SK-N-SH treated with all-trans-retinoic acid at 6 μM for 48 hours (cell line): ENCODE results near the gene RAD51B.

Experiments used
- ATAC-seq: fragments of 200-7000 bp; cut with Tn5 transposase; 3 replicates; pipeline ENCODE4 v1.9.1; 2020; ENCODE audit warnings: mild to moderate bottlenecking, moderate library complexity
- ARNTL ChIP-seq: fragments of 450-650 bp; formaldehyde crosslinking; IDR thresholded peaks from 2 replicates; pipeline ENCODE4 v1.5.0; 2020; ENCODE audit warnings: low read depth, mild to moderate bottlenecking, moderate library complexity, borderline replicate concordance
- BACH2 ChIP-seq: fragments of 250-450 bp; sonication (Bioruptor Pico); IDR thresholded peaks from 2 replicates; pipeline ENCODE4 v1.9.0; 2021; ENCODE audit warnings: mild to moderate bottlenecking, borderline replicate concordance
- CREB5 ChIP-seq: fragments of 250-450 bp; sonication (Bioruptor Pico); IDR thresholded peaks from 2 replicates; pipeline ENCODE4 v1.5.1; 2020; ENCODE audit warnings: low read depth, mild to moderate bottlenecking, moderate library complexity
- CSDC2 ChIP-seq: fragments of 250-450 bp; sonication (Bioruptor Pico); IDR thresholded peaks from 2 replicates; pipeline ENCODE4 v1.5.0; 2020; ENCODE audit warnings: mild to moderate bottlenecking, moderate library complexity
- CSRNP3 ChIP-seq: fragments of 250-450 bp; sonication (Bioruptor Pico); IDR thresholded peaks from 2 replicates; pipeline ENCODE4 v1.5.1; 2021; ENCODE audit warnings: mild to moderate bottlenecking, moderate library complexity
- ESRRG ChIP-seq: fragments of 250-450 bp; sonication (Bioruptor Pico); IDR thresholded peaks from 2 replicates; pipeline ENCODE4 v1.6.1; 2021; ENCODE audit warnings: mild to moderate bottlenecking
- GLIS3 ChIP-seq: fragments of 250-450 bp; sonication (Bioruptor Pico); IDR thresholded peaks from 2 replicates; pipeline ENCODE4 v1.5.0; 2020; ENCODE audit warnings: mild to moderate bottlenecking, moderate library complexity
- ISL1 ChIP-seq: fragments of 250-450 bp; sonication (Bioruptor Pico); IDR thresholded peaks from 2 replicates; pipeline ENCODE4 v2.1.2; 2022; ENCODE audit warnings: mild to moderate bottlenecking, moderate library complexity
- PATZ1 ChIP-seq: fragments of 250-450 bp; sonication (Bioruptor Pico); IDR thresholded peaks from 2 replicates; pipeline ENCODE4 v1.8.0; 2020; ENCODE audit warnings: mild to moderate bottlenecking, moderate library complexity, borderline replicate concordance
- POU6F1 ChIP-seq: fragments of 250-450 bp; sonication (Bioruptor Pico); IDR thresholded peaks from 2 replicates; pipeline ENCODE4 v1.8.0; 2021; ENCODE audit warnings: low read depth, mild to moderate bottlenecking, moderate library complexity, borderline replicate concordance
- PPARA ChIP-seq: fragments of 250-450 bp; sonication (Bioruptor Pico); IDR thresholded peaks from 2 replicates; pipeline ENCODE4 v1.5.0; 2020; ENCODE audit warnings: mild to moderate bottlenecking, borderline replicate concordance
- RARB ChIP-seq: fragments of 250-450 bp; sonication (Bioruptor Pico); IDR thresholded peaks from 2 replicates; pipeline ENCODE4 v1.8.0; 2021; ENCODE audit warnings: mild to moderate bottlenecking, moderate library complexity
- TCF4 ChIP-seq: fragments of 250-450 bp; sonication (Bioruptor Pico); IDR thresholded peaks from 2 replicates; pipeline ENCODE4 v1.8.0; 2021; ENCODE audit warnings: mild to moderate bottlenecking, moderate library complexity, borderline replicate concordance
- TOX ChIP-seq: fragments of 250-450 bp; sonication (Bioruptor Pico); IDR thresholded peaks from 2 replicates; pipeline ENCODE4 v1.8.0; 2021; ENCODE audit warnings: mild to moderate bottlenecking, moderate library complexity, borderline replicate concordance
- TSHZ2 ChIP-seq: fragments of 250-450 bp; sonication (Bioruptor Pico); IDR thresholded peaks from 2 replicates; pipeline ENCODE4 v1.5.0; 2020; ENCODE audit warnings: mild to moderate bottlenecking, moderate library complexity
- ZFP3 ChIP-seq: fragments of 250-450 bp; sonication (Bioruptor Pico); IDR thresholded peaks from 2 replicates; pipeline ENCODE4 v1.5.0; 2020; ENCODE audit warnings: mild to moderate bottlenecking, moderate library complexity
- ZNF565 ChIP-seq: fragments of 450-650 bp; formaldehyde crosslinking; conservative IDR thresholded peaks from 2 replicates; pipeline ENCODE4 v1.5.0; 2020; ENCODE audit warnings: low read depth, mild to moderate bottlenecking, moderate library complexity
- ZNF70 ChIP-seq: fragments of 450-650 bp; formaldehyde crosslinking; IDR thresholded peaks from 2 replicates; pipeline ENCODE4 v1.5.0; 2020; ENCODE audit warnings: mild to moderate bottlenecking, moderate library complexity
- ZNF8 ChIP-seq: fragments of 450-650 bp; formaldehyde crosslinking; IDR thresholded peaks from 2 replicates; pipeline ENCODE4 v1.5.0; 2020; ENCODE audit warnings: mild to moderate bottlenecking, moderate library complexity

RAD51B gene

GRCh38 chr14:68471964-68472508, 652.5 kb downstream of the RAD51B start:
- no peak for ATAC-seq
- TF ChIP-seq CSRNP3 (no peak), POU6F1 (CRISPR knock-in tag) (no peak), TOX (CRISPR knock-in tag) (no peak), ZNF565 (no peak), GLIS3 (CRISPR knock-in tag) (no peak), ZNF8 (CRISPR knock-in tag) (no peak)

- TF ChIP-seq CSRNP3 (no peak), CREB5 (CRISPR knock-in tag) (no peak), ISL1 (CRISPR knock-in tag) (no peak), RARB (CRISPR knock-in tag) (no peak), TSHZ2 (CRISPR knock-in tag) (no peak), ZFP3 (CRISPR knock-in tag) (no peak), PPARA (CRISPR knock-in tag) (no peak), CSDC2 (no peak), PATZ1 (no peak), ESRRG (CRISPR knock-in tag) (no peak), GLIS3 (CRISPR knock-in tag) (no peak), BACH2 (CRISPR knock-in tag) (no peak)
- TF ChIP-seq, all 23 proteins: peak for 0
Measured at GRCh38 chr14:68473069-68473468, 653.5 kb downstream of the RAD51B start.

GRCh38 chr14:68473794-68474193, 654.2 kb downstream of the RAD51B start:
- TF ChIP-seq CREB5 (CRISPR knock-in tag) (no peak), PPARA (CRISPR knock-in tag) (no peak), TCF4 (no peak), POU6F1 (CRISPR knock-in tag) (no peak), ARNTL (CRISPR knock-in tag) (no peak), ISL1 (CRISPR knock-in tag) (no peak), ZNF70 (CRISPR knock-in tag) (no peak)
- ATAC-seq: no peak

More at GRCh38 chr14:68473069-68473468, 653.5 kb downstream of the RAD51B start:
- ATAC-seq: no peak
